Nephron (organoid): ENCODE results near the gene MGMT.

Experiments
- H3K27ac Mint-ChIP-seq, 3 experiments: 2 replicates each; pipeline ENCODE4 v1.8.0; 2020; ENCODE audit warnings: mixed read lengths in 3 of 3, mild to moderate bottlenecking in 2 of 3, moderate library complexity in 1 of 3
- H3K27me3 Mint-ChIP-seq: 2 replicates; pipeline ENCODE4 v1.8.0; 2021; ENCODE audit warnings: low read depth, mild to moderate bottlenecking, moderate library complexity, mixed read lengths
- H3K36me3 Mint-ChIP-seq: 2 replicates; pipeline ENCODE4 v1.8.0; 2020; ENCODE audit warnings: low read depth, mixed read lengths
- H3K4me1 Mint-ChIP-seq: 2 replicates; pipeline ENCODE4 v1.8.0; 2020; ENCODE audit warnings: mixed read lengths
- H3K4me3 Mint-ChIP-seq, 3 experiments: 2 replicates each; pipeline ENCODE4 v1.8.0; 2020; ENCODE audit warnings: mild to moderate bottlenecking in 3 of 3, mixed read lengths in 3 of 3, moderate library complexity in 2 of 3
- H3K9me3 Mint-ChIP-seq: 2 replicates; pipeline ENCODE4 v1.8.0; 2020; ENCODE audit warnings: mixed read lengths
- TF ChIP-seq, protein P1 (sequence below), 3 experiments: fragments of 200-600 bp; sonication (generic); IDR thresholded peaks; one replicate each; pipeline ENCODE4 v1.5.0; 2021; ENCODE audit warnings: antibody characterized with exemption in 3 of 3; ENCODE audit not compliant: unreplicated experiment in 3 of 3

The MGMT gene

DNA sequence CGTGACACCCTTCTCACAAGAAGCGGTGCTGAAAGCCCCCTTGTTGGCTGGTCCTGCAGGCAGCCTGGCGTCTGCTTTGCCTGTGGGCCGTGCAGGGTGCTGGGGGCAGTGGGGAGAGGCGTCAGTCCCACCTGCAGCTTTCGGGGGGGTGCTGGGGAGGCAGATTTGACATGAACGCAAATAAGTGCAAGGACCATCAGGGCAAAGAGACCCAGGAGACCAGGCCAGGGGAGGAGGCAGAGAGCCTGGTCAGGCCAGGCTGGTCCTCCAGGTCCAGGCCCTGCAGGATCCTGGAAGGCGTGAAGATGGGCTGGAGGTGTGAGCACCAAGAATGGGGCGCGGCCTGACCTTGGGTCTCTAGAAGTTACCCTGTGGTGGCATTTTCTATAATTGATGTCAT is 81.6 kb downstream of the MGMT start:
- H3K4me3 Mint-ChIP-seq: no peak overlapping the region
- H3K4me1 Mint-ChIP-seq: peaks cover 8% of the 10 kb centered on the region
- H3K36me3 Mint-ChIP-seq: peaks cover 4% of the 10 kb centered on the region
- no peak overlapping the region for H3K27ac Mint-ChIP-seq
- TF ChIP-seq, protein P1, sequence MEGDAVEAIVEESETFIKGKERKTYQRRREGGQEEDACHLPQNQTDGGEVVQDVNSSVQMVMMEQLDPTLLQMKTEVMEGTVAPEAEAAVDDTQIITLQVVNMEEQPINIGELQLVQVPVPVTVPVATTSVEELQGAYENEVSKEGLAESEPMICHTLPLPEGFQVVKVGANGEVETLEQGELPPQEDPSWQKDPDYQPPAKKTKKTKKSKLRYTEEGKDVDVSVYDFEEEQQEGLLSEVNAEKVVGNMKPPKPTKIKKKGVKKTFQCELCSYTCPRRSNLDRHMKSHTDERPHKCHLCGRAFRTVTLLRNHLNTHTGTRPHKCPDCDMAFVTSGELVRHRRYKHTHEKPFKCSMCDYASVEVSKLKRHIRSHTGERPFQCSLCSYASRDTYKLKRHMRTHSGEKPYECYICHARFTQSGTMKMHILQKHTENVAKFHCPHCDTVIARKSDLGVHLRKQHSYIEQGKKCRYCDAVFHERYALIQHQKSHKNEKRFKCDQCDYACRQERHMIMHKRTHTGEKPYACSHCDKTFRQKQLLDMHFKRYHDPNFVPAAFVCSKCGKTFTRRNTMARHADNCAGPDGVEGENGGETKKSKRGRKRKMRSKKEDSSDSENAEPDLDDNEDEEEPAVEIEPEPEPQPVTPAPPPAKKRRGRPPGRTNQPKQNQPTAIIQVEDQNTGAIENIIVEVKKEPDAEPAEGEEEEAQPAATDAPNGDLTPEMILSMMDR (IDR thresholded peaks at IDR 0.05; ENCODE audit: unreplicated experiment in 3 of 3): no peak
- H3K9me3 Mint-ChIP-seq: no peaks in the 10 kb centered on the region
- peaks cover 17% of the 10 kb centered on the region for H3K27me3 Mint-ChIP-seq

DNA sequence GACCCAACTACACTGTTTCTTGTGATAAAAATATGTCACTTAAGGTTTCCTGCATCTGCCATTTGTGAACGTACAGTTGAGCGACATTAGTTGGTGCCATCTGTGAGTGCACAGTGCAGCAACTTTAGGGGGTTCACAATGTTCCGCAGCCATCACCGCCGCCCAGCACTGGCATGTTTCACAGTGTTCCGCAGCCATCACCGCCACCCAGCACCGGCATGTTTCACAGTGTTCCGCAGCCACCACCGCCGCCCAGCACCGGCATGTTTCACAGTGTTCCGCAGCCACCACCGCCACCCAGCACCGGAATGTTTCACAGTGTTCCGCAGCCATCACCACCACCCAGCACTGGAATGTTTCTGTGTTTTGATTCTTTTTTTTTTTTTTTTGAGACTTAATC is 83.0 kb downstream of the MGMT start:
- Mint-ChIP-seq H3K4me3 (no peak overlapping the region), H3K4me1 (peaks cover 8% of the 10 kb centered on the region), H3K36me3 (no peaks in the 10 kb centered on the region), H3K9me3 (no peaks in the 10 kb centered on the region), H3K27me3 (peaks cover 9% of the 10 kb centered on the region), H3K27ac (no peak overlapping the region)
- TF ChIP-seq, protein P1 (IDR thresholded peaks at IDR 0.05; ENCODE audit: unreplicated experiment in 3 of 3): no peak

DNA sequence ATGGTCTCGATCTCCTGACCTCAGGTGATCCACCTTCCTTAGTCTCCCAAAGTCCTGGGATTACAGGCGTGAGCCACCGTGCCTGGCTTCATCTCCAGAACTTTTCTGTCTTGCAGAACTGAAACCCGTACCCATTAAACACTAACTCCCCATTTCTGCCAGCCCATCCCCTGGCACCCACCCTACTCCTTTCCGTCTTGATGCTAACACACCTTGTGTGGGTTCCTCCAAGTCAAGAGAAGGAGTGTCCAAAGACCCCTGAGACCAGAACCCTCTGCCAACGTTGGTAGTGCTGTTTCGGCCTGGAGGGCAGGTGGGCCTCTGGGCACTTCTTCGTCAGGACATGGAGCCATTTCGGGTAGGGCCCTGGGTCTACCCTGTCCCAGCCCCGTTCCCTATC is 83.6 kb downstream of the MGMT start:
- Mint-ChIP-seq H3K27me3 (peaks cover 9% of the 10 kb centered on the region), H3K27ac (no peak overlapping the region), H3K4me3 (no peak overlapping the region), H3K36me3 (no peaks in the 10 kb centered on the region), H3K9me3 (no peaks in the 10 kb centered on the region), H3K4me1 (peaks cover 8% of the 10 kb centered on the region)
- TF ChIP-seq, protein P1 (IDR thresholded peaks at IDR 0.05; ENCODE audit: unreplicated experiment in 3 of 3): no peak

DNA sequence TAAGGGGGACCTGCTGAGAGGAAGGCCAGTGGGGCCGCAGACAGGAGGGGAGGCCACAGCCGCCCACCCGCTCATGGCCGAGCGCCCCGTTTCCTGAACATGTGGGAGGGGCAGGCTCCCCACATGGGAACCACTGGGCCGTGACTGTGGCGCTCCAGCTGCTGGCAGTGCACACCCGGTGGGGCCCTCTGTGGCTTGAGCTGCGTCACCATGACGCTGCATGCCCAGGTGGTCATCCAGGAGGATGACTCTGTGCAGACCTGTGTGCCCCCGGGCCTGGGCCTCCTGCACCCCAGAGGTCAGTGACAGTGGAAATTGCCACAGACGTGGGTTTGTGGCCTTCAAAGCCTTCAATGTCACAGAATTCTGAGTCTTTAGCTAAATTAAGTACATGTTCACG is 85.1 kb downstream of the MGMT start:
- H3K4me1 Mint-ChIP-seq: peaks cover 8% of the 10 kb centered on the region
- no peak overlapping the region for H3K4me3 Mint-ChIP-seq
- TF ChIP-seq, protein P1 (IDR thresholded peaks at IDR 0.05; ENCODE audit: unreplicated experiment in 3 of 3): no peak
- H3K36me3 Mint-ChIP-seq: peaks cover 3% of the 10 kb centered on the region
- H3K27ac Mint-ChIP-seq: no peak overlapping the region
- no peaks in the 10 kb centered on the region for H3K9me3 Mint-ChIP-seq
- peaks cover 5% of the 10 kb centered on the region for H3K27me3 Mint-ChIP-seq

DNA sequence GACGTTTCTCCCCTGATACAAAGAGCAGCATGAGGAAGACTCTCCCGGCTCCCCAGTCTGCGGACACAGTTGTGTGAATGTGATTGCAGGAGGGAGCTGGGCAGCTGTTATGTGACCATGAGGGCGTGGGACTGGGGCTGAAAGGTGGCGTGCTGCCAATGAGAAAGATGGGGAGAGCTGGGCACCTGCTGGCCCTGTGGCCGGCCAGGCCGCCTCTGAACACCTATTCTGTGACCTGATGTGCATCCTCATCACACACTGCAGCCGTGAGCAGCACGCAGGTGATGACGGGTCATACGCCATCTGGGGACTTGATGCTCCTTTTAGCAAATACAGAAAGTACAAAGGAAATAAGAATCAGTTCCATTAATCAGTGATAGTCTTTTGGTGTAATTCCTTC is 86.9 kb downstream of the MGMT start:
- no peak overlapping the region for H3K4me3 Mint-ChIP-seq
- peaks cover 5% of the 10 kb centered on the region for H3K36me3 Mint-ChIP-seq
- H3K4me1 Mint-ChIP-seq: peaks cover 7% of the 10 kb centered on the region
- TF ChIP-seq, protein P1 (IDR thresholded peaks at IDR 0.05; ENCODE audit: unreplicated experiment in 3 of 3): no peak
- no peak overlapping the region for H3K27ac Mint-ChIP-seq
- no peaks in the 10 kb centered on the region for H3K9me3 Mint-ChIP-seq
- H3K27me3 Mint-ChIP-seq: no peaks in the 10 kb centered on the region

DNA sequence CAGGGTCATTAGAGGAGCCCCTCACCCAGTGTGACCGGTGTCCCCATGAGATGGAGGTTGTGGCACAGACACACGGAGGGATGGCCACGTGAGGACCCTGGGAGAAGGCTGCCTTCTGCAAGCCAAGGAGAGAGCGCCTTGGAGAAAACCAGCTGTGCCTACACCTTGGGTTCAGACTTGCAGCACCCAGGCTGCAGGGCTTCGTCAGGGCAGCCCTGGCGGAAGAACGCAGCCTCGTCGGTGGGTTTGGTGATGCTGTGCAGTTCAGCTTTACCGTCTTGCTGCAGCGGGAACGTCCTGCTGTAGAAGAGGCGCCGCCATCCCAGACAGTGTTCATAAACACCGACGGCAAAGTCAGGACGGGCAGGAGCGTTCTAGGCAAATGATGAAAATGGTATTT is 89.3 kb downstream of the MGMT start:
- Mint-ChIP-seq H3K27me3 (no peaks in the 10 kb centered on the region), H3K27ac (no peak overlapping the region), H3K4me3 (no peak overlapping the region), H3K9me3 (no peaks in the 10 kb centered on the region), H3K4me1 (peaks cover 6% of the 10 kb centered on the region), H3K36me3 (peaks cover 5% of the 10 kb centered on the region)
- TF ChIP-seq, protein P1 (IDR thresholded peaks at IDR 0.05; ENCODE audit: unreplicated experiment in 3 of 3): no peak
